HG03521 (cell line): ENCODE results near the gene HES3.
"Not testable (repeated sequence)": the region's sequence is repeated elsewhere in the genome, so short reads cannot be mapped to it uniquely, and the experiment has no call there.

Experiments
- ATAC-seq: cut with Tn5 transposase; IDR thresholded peaks from one replicate; pipeline ENCODE4 v1.9.1; 2021; ENCODE audit warnings: mild to moderate bottlenecking, moderate library complexity; ENCODE audit not compliant: unreplicated experiment

The HES3 gene

DNA sequence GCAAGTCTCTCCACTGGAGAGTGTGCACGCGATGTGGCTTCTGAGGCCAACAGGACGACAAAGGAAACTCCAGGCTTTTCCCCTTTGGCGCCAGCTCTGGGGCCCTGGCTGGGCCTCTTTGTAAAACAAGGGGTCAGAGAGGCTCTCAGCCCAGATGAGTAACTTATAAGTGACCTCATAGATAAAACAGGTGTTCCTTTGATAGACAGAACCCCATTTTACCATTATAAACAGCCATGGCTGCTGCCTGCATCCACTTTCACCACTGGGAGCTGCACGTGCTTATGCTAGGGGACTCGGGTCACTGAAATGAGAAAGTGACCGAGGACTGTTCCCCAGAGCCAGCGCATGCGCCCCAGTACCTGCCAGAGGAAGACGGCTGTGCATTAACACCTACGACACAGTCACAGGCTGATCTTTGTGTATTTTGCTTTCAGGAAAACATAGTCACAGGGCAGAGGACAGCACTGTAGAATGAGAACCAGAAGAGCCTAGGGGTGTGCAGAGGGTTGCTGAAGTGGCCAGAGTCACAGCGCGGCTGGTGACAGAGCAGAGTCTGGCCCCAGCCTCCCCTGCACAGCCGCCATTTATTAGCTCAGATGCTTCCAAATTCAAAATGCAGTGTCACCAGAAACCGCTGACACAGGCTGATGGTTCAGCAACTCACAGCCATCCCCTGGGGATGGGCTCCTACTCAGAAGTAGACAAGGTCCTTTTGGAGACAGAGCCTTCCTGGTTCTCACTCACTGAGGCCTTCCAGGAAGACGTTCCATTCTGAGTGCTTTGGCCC, 25.4 kb upstream of the HES3 start:
- no peak for ATAC-seq

DNA sequence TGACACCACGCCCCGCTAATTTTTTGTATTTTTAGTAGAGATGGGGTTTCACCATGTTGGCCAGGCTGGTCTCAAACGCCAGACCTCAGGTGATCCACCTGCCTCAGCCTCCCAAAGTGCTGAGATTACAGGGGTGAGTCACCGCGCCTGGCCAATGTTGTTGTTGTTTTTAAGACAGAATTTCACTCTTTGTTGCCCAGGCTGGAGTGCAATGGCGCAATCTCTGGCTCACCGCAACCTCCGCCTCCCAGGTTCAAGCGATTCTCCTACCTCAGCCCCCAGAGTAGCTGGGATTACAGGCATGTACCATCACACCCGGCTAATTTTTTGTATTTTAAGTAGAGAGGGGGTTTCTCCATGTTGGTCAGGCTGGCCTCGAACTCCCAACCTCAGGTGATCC, 24.3 kb upstream of the HES3 start:
- not testable (repeated sequence) for ATAC-seq

DNA sequence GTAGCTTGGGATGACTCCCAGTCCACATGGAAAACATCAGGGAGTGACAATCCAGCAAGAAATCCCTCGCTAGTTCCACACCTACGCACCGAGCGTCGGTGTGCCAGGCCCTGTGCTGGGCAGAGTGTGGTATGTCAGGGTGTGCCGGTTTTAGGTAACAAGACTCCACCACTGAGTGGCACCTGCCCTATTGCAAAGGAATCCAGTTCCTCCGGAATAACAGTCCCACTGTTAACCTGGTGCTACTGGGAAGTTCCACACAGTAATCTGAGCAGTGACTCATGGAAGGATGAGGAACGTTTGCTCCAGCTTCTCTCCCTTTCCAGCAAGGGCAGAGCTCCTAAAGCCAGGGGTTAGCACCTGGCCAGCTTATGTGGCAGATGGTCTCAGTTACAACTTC, 23.7 kb upstream of the HES3 start:
- ATAC-seq = no peak

DNA sequence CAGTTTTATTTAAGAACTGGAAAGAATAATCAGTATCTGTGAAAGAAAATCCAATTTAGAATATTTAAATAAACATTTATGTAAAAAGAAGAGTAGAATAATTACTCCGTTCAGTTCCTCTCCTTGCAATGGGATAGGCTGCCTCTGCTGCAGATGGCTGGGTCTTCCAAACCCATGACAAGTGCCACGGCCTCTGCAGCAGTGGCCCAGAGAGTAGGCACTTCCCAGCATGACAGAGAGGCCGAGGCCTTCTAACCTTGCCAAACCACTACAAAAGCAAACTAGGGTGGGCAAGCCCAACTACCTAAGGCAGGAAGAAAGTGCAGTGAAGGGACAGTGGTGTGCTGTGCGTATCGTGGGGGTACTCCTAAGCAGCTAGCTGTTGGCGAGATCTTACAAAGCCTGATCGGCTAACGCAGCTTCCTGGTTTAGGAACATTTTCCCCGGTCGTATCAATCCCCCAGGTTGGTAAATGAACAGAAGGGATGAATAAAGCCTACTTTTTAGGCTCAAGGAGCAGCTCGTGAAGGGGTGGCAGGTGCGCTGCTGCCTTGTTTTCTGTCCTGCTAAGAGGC, 22.7 kb upstream of the HES3 start:
- ATAC-seq = no peak

DNA sequence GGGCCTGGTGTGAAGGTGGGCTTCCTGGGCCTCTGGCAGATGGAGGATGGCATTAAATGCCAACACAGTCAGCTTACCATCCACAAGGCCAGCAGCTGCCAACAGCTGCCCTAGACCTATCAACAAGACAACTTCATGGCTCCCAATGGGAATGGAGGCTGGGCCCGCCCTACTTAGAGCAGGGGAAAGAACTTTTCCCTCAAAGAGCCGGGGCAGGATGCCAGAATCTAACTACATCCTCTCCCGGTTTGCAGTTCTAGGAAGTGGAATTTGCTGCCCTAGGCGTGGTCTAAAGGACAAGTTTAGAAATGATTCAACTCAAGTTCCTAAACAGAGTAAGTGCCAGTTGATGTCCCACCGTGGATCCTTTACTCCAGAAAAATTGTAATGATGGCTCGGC, 21.3 kb upstream of the HES3 start:
- no peak for ATAC-seq

DNA sequence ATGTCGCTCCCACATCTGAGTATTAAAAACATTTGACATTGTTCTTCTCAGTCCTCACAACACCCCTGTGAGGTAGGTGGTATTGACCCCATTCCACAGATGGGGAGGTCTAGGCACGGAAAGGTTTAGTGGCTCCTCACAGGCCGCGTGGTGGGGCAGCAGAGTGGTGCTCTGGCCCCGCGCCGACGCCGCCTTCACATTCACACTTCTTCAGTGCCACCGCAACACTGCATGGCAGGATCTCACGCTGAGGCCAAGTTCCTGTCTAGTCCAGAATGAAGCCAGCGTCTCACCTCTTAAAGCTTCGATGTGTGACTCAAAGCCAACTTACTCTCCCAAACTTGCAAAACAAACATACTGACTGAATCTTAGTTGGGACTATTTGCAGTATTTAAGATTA, 20.4 kb upstream of the HES3 start:
- ATAC-seq = no peak

DNA sequence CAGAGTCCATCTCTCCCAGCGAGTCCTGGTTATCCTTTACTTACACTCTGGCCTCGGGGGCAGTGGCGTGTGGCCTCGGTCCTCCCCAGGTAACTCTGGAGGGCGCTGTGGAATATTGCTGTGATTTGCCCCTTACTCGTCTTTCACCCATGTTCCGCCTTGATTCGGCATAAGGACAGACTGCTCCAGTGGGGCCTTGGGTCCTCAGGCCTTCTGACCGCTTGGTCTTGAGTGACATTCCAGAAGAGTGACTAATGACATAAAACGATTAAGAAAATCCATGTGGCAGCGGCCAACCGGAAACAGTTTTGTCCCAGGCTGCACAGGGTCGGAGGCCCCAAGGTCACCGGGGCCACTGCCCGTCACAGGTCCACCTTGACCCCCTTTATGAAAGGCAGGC, 19.3 kb upstream of the HES3 start:
- ATAC-seq = no peak

DNA sequence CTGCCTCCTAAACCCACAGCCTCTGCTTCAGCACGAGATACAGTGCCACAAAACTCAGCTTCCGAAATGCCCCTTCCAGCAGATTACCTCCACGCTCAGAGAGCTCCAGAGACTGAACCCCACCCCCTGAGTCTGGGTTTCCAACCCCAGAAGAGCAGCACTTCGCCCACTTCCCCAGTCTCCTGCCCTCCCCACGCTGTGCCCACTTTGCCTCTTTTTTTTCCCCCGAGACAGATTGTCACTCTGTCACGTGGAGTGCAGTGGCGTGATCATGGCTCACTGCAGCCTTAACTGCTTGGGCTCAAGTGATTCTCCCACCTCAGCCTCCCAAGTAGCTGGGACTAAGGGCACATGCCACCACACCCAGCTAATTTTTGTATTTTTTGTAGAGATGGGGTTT, 18.3 kb upstream of the HES3 start:
- no peak for ATAC-seq

DNA sequence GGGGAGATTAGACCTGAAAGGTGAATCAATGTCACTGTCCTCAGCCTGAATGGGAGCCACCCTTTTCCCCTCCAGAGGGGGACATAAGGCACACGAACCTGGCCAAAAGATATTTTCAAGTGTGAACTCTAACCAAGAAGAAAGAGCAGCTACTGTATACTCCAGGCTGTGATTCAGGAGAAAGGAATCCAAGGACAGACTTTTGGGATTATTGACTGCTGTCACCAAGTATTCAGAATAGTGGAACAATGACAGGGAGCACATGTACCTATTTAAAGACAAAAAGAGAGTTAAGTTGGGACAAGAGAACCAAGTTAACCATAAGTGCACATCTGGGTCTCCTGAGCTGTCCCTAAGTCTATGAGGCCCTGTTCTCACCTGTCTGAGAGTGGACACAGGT, 10.6 kb upstream of the HES3 start:
- no peak for ATAC-seq

DNA sequence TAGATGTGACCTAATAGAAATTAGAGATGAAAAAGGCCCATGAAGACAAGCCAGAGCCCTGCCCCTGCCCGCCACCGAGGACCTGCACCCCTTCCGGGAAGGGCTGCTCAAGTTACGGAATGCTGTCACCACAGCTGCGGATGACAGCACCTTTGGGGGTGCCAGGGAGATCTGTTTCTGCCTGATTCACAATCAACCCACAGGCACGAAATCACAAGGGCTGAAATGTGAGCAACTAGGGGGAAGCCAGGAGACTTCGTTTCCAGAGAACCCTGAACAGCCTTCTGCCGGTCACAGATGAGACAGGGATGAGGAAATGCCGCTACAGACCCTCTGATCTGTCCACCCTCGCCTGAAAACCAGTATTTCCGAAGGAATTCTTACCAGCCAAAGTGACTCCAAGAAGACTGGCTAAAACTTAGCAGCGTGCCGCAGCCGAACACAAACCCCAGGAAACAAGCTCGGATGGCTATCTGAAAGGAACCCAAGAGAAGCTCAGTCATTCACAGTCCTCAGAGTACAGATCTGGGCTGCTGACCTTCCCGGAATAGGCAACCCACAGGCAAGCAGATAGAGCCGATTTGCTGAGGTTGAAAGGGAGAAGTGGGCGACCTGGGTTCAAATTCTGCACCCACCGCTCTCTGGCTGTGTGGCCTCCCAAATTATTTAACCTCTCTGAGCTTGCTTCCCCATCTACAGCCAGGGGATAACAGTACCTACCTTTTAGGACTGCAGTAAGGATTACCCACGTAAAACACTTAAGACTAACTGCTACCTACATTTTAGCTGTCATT, 9.3 kb upstream of the HES3 start:
- ATAC-seq = no peak

DNA sequence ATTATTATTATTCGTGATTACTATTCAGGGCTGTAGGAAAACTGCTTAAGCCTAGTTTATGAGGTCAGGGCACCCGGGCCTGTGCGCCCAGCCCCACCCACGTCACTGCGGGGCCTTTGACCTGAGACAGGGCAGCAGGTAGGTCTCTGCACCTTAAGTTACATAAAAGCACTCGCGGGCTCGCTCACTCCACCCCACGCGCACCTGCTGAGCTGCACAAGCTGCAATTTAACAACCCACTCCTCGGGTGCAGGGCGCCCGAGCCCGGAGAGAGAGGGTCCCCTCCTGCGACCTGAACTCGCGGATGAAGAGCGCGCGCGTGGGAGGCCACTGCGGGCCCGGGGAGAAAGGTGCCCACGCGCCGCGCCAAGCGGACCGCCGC, 8.7 kb upstream of the HES3 start:
- no peak for ATAC-seq

DNA sequence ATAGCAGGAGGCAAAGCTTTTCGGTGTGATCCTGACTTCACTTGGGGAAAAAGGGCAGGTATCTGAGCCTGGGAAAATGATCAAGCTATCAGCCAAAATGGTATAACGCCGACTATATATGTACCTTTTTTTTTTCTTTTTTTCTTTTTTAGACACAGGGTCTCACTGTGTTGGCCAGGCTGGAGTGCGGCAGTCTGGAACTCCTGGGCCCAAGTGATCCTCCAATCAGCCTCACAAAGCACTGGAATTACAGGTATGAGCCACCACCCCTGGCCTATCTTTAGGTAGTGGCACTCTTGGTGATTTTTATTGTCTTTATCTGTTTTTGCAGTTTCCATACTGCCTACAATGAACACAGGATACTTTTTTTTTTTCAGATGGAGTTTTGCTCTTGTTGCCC, 6.9 kb upstream of the HES3 start:
- ATAC-seq = no peak

DNA sequence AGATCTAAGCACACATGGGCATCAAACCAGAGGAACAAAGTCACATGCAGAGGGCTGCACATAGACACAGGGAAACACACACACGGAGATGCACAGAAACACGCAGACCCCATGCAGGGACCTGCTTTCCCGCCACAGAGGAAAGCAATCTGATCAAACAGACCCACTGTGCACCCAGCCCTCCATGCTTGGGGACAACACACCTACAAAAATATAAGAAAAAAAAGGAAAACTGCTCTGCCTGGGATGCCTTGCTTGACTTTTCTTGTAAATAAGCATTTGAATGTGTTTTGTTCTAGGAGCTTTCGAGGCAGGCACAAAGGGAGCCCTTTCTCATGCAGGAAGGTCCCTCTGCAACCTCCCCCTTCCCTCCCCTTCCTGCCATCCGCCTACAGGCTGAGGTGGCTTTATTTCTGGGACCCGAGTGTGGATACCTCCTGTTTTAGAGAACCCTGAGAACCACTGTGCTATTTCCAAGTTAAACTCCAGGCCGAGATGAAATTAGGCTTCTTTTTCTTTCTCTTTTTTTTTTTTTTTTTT, 4.7 kb upstream of the HES3 start:
- ATAC-seq = no peak

DNA sequence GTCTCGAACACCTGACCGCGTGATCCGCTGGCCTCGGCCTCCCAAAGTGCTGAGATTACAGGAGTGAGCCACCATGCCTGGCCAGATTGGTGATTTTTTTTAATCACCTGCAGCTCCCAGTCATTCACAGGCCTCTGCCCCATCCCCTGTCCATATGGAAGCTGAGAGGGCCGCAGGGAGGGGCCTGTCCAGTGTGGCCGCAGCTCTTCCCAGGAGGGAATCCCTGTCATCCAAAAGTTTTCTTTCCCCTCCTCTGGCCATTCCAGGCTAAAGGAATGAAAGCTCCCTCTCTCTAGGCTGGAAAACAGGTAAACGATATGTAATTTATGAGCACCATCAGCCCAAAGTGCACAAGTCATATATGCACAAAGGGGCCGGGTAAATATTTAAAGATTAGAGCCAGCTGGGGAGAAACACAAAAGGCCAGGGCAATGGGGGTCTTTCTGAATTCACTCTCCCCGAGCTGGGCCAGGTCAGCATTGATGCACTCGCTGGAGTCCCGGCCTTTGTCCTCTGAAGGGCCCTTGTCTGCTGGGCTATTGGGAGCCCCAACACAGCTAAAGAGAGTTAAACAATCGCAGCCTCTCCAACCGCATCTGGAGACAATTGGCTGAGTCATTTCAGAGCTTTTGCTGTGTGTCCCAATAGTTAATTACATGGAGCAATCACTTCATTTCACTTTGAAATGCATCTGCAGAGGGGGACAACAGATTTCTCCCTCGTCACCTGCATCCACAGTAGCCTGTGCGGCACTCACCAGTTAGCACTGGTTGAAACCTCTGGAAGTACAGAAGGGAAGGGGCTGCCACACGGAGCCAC, 3.8 kb upstream of the HES3 start:
- no peak for ATAC-seq

DNA sequence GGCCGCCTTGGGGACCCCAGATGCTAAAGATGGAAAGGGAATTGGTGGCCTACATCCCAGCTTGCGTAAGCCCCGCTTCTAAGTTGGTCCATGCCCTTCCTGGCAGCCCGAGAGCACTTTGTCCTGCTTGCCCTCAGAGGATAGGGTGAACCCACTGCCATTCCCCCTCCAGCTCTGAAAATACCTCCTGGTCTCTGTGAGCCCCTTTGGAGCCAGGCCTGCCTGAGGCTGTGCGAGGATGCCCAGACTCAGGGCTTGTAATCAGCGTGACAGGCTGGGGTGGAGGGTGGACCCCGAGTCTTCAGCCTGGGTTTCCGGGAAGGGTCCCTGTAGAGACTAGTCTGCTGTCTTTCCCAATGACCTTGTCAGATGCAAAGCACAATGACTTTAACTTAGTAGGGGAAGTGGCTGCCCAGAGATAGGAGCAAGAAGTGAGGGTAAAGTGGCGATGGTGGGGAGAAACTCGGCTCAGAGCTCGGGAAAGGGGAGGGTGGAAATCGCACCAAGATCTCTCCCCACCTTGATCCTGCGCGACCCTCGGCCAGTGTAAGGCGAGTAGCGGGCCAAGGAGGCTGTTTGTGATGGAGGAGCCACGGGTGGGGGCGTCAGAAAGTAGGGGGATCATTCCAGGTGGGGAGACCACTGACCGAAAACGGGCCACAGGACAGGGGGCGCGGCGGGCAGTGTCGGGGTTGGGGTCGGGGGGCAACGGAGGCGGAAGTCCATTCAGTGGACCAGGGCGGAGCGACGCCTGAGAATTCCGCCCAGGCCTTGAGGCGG, 2.7 kb upstream of the HES3 start:
- ATAC-seq = no peak

DNA sequence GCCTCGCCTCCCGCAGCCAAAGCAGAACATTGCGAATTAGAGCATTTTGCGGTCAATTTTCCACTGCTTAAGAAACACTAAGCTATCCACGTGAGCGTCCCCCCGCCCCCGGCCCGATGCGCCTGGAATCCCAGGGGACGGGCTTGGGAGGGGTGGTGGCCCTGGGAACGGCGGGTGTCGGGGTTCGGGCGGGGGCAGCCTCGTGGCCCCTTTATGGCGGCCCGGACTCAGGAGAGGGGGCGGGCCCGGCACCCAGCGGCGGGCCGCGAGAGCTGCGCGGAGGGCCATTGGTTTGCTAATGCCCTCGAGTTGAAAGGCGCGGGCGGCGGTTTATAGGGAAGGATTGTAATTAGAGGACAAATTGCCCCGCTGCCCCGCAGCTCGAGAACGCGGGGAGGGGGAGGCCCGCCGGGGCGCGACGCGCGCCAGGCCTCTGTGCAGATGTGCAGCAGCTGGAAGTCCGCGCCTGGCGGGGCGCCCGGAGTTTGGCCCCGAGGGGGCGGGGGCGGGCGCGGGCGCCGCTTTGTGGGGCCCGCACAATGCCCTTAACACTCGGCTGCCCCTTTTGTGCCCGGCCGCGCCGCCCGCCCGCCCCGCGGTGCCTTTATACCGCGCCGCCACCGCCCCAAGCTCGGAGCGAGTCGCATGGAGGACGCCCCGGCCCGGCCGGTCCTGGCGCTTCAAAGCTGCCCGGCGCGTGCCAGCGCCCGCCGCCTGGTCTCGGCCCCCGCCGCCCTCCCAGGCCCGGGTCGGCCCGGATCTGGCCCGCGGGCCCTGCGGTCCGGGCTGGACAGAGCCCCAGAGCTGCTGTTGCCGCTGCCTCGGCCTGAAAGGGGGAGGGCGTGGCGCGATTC, 1.9 kb upstream of the HES3 start:
- ATAC-seq = no peak

DNA sequence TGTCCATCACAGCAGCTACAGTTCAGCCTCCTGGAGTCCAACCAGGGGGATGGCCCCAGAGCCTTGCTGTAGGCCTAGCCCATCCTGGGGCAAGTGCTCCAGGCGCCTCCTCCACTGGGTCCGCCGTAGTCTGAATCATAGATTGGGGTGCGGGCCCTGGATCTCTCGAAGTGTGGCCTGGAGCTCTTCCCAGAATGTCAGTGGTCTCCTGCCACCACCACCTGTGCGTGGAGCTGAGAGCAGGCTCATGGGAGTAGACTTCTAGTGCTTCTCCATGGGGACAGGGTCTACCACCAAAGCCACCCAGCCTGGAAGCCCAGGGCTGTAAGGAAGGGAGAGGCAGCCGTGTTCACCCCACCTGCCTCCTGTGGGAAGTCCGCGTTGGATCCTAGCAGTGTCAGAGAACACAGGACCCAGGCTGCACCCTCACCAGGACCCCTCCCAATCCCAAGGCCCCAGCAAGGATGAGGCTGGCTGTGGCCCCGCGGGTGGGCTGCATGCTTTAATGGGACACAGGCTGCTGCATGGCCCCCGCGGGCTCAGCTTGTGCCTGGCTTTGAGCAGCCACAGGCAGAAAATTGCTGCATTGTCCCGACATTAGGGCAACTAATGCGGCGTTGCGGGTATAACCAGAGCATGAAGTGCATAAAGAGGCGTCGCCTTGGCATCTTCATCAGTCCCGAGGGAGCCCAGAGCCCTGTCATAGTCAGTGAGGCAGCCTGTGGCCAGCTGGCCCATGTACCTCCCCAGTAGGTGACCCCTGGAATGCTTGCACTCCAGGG, 735 bp upstream of the HES3 start:
- no peak for ATAC-seq

DNA sequence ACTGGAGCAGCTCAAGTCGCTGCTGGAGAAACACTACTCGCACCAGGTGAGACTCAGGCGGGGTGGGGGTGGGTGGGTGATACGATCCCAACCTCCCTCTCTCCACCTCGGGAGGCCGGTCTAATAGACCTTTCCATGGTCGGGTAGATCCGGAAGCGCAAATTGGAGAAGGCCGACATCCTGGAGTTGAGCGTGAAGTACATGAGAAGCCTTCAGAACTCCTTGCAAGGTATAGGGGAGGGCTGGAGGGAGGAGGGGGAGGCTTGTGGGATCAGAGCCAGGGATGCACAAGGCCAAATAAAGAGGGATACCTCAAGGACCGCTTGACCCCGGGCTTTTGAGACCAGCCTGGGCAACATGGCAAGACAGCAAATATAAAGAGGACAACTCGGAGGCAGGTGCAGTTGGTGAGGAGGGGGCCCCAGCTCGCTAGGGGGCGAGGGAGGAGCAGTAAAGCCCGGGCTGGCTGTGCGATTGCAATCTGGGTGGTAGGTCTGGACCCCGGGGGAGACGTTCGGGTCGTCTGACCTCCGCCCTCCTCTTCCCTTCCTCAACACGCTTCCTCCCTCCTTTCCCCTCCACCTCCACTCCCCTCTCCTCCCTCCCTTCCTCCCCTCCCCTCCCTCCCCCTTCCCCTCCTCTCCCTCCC, 546 bp downstream of the HES3 start:
- ATAC-seq = no peak
